ENCODE measurements around the gene MTM1.
A peak's percentile ranks its signal among the peaks of the same experiment; 100 is the strongest.

MTM1 gene

GRCh38 chrX:150663073-150663472, 94.7 kb downstream of the MTM1 start:
- no peak for DNase-seq (ENCODE audit: low read depth, low spot score)

GRCh38 chrX:150664290-150664689, 95.9 kb downstream of the MTM1 start:
- DNase-seq (ENCODE audit: low read depth, low spot score): no peak

- no peak for DNase-seq (ENCODE audit: low read depth, low spot score)
Observed at GRCh38 chrX:150676221-150676620, 107.8 kb downstream of the MTM1 start.

- DNase-seq (ENCODE audit: low read depth, low spot score): peak; percentile 46
Observed at GRCh38 chrX:150680974-150681373, 112.6 kb downstream of the MTM1 start.

- DNase-seq (ENCODE audit: low read depth, low spot score): no peak
Observed at GRCh38 chrX:150683112-150683511, 114.7 kb downstream of the MTM1 start.

- no peak for DNase-seq (ENCODE audit: low read depth, low spot score)
Observed at GRCh38 chrX:150683536-150684146, 115.2 kb downstream of the MTM1 start.

GRCh38 chrX:150688911-150689451, 120.6 kb downstream of the MTM1 start:
- DNase-seq (ENCODE audit: low read depth, low spot score): peak; percentile 59

GRCh38 chrX:150690126-150690525, 121.7 kb downstream of the MTM1 start:
- no peak for DNase-seq (ENCODE audit: low read depth, low spot score)

- DNase-seq (ENCODE audit: low read depth, low spot score): no peak
Observed at GRCh38 chrX:150692296-150692695, 123.9 kb downstream of the MTM1 start.

- no peak for DNase-seq (ENCODE audit: low read depth, low spot score)
Observed at GRCh38 chrX:150692831-150693724, 124.7 kb downstream of the MTM1 start, which contains the start of gene MTMR1. MTMR1 (plus strand) TSS chrX:150693396; CDS start chrX:150693531, 135 bp downstream.

GRCh38 chrX:150693725-150694574, 125.5 kb downstream of the MTM1 start:
- peak; percentile 78 for DNase-seq (ENCODE audit: low read depth, low spot score)

GRCh38 chrX:150694738-150695410, 126.5 kb downstream of the MTM1 start:
- no peak for DNase-seq (ENCODE audit: low read depth, low spot score)

GRCh38 chrX:150696331-150696730, 127.9 kb downstream of the MTM1 start:
- no peak for DNase-seq (ENCODE audit: low read depth, low spot score)

GRCh38 chrX:150696866-150697265, 128.4 kb downstream of the MTM1 start:
- no peak for DNase-seq (ENCODE audit: low read depth, low spot score)

GRCh38 chrX:150697641-150698040, 129.2 kb downstream of the MTM1 start:
- no peak for DNase-seq (ENCODE audit: low read depth, low spot score)

GRCh38 chrX:150698981-150699380, 130.6 kb downstream of the MTM1 start:
- no peak for DNase-seq (ENCODE audit: low read depth, low spot score)

GRCh38 chrX:150700107-150700506, 131.7 kb downstream of the MTM1 start:
- DNase-seq (ENCODE audit: low read depth, low spot score): no peak

- DNase-seq (ENCODE audit: low read depth, low spot score): no peak
Observed at GRCh38 chrX:150701377-150701776, 133.0 kb downstream of the MTM1 start.

GRCh38 chrX:150702966-150703694, 134.7 kb downstream of the MTM1 start:
- no peak for DNase-seq (ENCODE audit: low read depth, low spot score)

GRCh38 chrX:150703695-150703974, 135.2 kb downstream of the MTM1 start:
- DNase-seq (ENCODE audit: low read depth, low spot score): no peak
